T-helper 2 cell (primary cell): ENCODE measurements around the gene CYSRT1.

Experiments used
- DNase-seq, 5 experiments: peaks; one replicate each; pipeline versions ENCODE4 v3.0.0 to v3.0.0-alpha.2; 2012 to 2022

The CYSRT1 gene

DNA sequence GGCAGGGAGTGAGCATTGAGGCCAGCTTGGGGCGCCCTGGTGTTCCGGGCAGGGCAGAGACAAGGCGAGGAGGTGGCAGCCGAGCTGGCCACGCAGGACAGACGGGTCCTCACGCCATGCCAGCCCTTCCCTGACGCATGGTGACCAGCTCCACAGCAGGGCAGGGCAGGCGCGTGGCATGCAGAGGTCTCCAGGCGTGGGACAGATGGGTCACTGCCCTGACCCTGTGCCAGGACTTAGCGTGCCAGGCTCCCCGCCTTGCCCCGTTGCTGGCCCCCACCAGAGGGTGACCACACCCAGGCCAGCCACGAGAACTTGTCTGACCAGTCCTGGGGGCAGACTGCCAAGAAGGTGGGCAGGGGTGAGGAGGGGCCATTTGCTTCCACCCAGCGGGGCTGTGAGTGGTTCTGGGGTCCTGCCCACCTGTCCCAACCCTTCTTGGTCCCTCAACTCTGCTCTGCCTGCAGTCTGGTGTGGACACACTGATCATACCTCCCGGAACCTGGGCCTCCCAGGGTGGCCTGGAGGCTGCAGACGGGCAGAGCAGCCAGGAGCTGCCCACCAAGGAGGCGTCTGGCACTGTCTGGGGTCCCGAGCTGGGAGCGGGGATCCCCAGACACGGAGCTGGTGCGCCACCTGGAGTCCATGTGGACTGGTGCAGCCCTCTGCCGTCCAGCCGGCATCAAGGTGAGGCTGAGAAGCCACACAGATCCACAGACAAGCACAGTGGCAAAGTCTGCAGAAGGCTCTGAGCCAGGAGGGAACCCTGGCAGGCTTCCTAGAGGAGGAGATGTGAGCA is 2.3 kb downstream of the CYSRT1 start, which contains the start of gene RNF224:
RNF224 (plus strand) TSS at position 449 of the 799 bp plus-strand sequence. CDS start 834 bp downstream, outside the sequence.
- peak; percentile 59 to 82 (median 69) for DNase-seq

DNA sequence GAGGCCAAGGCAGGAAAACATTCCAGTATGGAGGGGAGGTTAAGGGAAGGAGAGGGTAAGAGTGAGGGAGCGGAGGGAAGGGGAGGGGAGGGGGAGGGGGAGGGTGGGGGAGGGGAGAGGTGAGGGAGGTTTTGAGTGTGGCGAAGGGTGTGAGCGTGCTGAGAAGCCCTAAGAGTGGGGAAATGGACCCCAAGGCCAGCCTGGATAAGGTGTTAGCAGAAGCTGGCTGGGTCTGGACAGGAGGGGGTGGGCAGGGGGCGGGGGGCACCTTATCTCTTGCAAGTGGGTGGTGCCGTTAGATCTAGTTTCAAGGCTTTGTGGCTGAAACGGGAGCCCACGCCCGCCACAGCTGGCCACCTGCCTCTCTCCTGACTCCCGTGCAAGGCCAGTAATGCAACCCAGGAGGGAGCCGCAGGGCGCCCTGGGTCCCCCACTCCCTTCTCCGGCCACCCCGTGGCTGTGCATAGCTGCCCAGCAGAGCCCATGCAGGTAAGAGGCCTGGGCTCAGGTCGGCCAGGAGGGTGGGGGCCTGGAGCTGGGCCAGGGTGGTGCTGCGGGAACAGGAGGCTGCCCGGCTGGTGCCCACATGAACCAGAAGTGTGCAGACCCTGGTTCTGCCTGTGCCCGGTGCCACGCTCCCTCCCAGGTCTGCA is 3.0 kb downstream of the CYSRT1 start:
- DNase-seq, result no peak

- no peak for DNase-seq
Observed at GRCh38 chr9:137228506-137228967, 3.6 kb downstream of the CYSRT1 start.

GRCh38 chr9:137228968-137229896 is 4.3 kb downstream of the CYSRT1 start:
- no peak for DNase-seq

GRCh38 chr9:137229903-137230704 is 5.1 kb downstream of the CYSRT1 start:
- DNase-seq, result no peak

DNA sequence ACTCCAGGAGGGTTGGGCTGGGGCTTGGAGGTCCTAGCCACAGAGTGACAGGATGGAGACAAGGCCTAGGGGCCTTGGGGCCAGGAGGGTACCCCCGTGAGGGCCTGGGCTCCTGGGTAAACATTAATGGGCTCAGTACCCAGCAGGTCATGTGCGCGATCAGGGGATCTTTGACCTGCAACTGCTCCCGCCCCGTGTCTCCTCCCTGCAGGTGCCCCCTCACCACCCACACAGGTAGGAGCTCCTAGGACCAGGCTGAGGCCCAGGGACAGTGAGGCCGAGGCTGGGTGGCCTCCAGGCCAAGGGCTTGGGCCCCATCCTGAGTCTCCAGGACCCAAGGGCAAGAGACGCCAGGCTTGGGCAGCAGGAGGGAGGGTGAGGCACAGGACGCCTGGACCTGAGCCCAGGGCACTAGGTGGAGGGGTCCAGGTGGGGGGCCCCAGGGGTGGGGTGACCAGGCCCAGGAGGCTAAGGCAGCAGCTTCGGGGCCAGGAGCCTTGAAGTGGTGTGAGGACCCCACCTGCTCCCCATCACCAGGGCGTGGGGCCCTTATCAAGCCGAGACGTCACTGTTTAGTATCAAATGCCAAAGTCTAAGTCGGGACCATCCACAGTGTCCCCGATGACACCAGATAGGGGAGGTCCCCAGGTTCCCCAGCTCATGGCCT is 5.9 kb downstream of the CYSRT1 start, which contains the start of gene SLC34A3:
SLC34A3 (plus strand) TSS at position 197 of the 667 bp plus-strand sequence. CDS start 802 bp downstream, outside the sequence.
- no peak for DNase-seq

DNA sequence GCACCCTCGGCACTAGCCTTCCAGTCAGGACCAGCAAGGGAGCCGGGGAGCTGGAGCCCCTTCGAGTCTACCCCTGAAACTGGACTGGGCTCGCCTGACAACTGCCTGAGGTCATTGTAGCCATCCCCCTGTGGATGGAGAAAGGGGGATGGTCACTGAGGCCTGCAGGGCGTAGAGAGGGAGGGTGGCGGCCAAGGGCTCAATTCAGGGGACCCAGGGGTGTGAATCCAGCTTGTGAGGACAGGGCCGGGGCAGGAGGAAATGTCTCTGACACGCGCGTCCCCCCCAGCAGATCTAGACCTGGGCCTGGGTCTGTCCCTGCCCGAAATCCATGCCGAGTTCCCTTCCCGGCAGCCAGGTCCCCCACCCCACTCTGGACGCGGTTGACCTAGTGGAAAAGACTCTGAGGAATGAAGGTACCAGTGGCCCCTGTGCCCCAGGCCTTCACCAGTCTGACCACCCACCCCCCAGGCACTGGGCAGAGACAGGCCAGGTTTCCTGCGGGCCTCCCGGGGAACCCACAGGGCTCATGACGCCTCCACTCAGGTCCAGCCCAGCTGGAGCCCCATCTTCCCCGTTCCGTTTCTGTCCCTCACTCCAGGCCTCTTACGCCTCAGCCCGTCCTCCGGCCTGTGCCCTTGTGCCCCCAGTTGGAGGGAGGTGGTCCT is 6.5 kb downstream of the CYSRT1 start:
- DNase-seq, result no peak

- no peak for DNase-seq
Observed at GRCh38 chr9:137232101-137232500, 7.1 kb downstream of the CYSRT1 start.

DNA sequence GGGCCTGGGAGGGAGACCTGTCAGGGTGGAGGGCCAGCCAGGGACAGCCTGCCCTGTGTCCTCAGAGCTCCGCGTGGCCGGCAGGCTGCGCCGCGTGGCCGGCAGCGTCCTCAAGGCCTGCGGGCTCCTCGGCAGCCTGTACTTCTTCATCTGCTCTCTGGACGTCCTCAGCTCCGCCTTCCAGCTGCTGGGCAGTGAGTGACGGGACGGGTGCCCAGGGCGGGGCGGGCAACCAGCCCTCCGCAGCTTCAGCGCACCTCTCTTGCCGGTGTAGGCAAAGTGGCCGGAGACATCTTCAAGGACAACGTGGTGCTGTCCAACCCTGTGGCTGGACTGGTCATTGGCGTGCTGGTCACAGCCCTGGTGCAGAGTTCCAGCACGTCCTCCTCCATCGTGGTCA is 7.5 kb downstream of the CYSRT1 start:
- no peak for DNase-seq

GRCh38 chr9:137233143-137233980 is 8.4 kb downstream of the CYSRT1 start:
- no peak for DNase-seq

DNA sequence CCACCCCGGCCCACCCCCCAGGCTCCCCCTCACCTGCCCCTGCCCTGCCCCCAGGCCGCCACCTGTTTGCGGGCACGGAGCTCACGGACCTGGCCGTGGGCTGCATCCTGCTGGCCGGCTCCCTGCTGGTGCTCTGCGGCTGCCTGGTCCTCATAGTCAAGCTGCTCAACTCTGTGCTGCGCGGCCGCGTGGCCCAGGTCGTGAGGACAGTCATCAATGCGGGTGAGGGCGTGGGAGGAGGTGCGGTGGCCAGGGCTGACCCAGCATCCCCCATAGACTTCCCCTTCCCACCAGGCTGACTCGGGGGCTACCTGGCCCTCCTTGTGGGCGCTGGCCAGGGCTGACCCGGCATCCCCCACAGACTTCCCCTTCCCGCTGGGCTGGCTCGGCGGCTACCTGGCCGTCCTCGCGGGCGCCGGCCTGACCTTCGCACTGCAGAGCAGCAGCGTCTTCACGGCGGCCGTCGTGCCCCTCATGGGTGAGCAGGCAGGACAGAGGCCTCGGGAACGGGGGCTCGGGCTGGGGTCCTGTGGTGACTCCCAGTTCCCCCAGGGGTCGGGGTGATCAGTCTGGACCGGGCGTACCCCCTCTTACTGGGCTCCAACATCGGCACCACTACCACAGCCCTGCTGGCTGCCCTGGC is 9.2 kb downstream of the CYSRT1 start:
- no peak for DNase-seq

GRCh38 chr9:137234758-137235423 is 9.9 kb downstream of the CYSRT1 start:
- no peak for DNase-seq

DNA sequence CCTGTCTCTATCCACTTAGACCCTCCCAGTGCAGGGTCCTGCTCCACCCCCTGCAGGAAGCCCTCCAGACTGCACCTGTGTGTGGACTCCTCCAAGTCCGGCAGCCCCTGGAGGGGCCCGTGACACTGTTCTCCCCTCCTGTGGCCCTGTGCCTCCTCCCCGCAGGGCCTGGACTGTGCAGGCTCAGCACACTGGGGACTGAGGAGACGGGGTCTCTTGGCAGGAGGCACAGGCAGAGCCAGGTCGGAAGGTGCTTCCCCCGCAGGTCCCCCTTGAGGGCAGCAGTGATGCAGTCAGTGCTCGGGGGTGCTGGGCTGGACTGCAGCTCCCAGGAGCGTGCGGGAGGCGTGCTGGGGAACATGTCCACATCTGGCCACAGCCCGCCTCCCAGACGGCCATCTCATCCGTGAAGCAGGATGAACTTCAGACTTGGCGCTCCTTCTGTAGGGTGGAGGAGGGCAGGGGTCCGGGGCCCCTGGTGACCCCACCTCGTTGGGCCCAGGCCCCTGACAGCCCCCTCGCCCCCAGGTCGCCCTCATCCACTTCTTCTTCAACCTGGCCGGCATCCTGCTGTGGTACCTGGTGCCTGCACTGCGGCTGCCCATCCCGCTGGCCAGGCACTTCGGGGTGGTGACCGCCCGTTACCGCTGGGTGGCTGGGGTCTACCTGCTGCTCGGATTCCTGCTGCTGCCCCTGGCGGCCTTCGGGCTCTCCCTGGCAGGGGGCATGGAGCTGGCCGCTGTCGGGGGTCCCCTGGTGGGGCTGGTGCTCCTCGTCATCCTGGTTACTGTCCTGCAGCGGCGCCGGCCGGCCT is 10.7 kb downstream of the CYSRT1 start:
- no peak for DNase-seq

DNA sequence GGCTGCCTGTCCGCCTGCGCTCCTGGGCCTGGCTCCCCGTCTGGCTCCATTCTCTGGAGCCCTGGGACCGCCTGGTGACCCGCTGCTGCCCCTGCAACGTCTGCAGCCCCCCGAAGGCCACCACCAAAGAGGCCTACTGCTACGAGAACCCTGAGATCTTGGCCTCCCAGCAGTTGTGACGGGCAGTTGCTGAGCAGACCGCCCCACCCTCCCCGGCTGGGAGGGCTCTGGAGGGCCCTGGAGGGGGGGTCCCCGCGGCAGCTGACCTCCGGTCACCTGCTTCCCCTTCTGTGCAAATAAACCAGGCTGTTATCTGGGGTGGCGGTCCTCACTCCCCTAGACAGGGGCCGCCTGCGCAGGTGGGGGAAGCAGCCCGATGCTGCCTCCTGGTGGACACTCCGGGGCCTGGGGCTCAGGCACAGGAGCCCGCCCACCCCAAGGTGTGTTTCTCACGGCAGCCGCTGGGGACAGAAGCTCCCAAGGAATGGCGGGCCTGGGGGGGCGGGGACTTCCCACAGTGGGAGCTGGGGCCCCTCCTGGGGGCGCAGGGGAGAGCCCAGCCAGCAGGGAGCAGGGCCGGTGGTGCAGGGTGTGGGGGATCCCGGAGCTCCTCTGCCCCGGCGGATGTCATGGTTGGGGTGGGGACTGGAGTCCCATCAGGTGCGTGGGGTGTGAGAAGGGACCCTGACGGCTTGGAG is 11.4 kb downstream of the CYSRT1 start:
- peak; percentile 80 to 88 (median 85) for DNase-seq

- no peak for DNase-seq
Observed at GRCh38 chr9:137236936-137237421, 12.0 kb downstream of the CYSRT1 start.

GRCh38 chr9:137237759-137238726 is 13.1 kb downstream of the CYSRT1 start:
- DNase-seq, result no peak
